ENCODE measurements around the gene MPHOSPH6. TPM values are rescaled to one million over a fixed set of nuclear protein-coding genes. Genes with fewer than 3 reads are reported as not detected.

MPHOSPH6 gene
- polyA plus RNA-seq, 1 experiment, result 3.9 TPM

DNA sequence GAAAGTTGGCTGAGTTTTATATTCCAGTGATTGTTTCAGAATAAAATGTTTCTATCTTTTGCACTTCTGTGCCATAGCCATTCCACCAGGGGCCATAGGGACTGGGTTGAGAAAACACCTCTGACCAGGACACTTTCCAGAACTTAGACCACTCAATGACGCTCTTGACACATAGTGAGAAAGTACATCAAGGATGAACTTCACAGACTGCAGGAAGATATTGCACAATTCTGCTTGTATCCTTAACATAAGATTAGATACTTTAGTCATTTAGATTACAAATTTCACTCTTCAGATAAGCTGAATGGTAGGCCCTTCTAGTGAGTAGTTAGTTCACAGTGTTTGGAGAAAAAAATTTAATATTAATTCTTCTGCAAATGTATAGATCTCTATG is 13.0 kb upstream of the MPHOSPH6 start:
- Histone ChIP-seq H3K27me3 (ENCODE audit: control insufficient read depth, insufficient read depth, low read length) (peaks cover 2% of the 10 kb centered on the region), H3K36me3 (ENCODE audit: control insufficient read depth, insufficient read depth, low read length) (no peaks in the 10 kb centered on the region), H3K4me3 (ENCODE audit: low read depth, low read length) (no peak overlapping the region)
- TF ChIP-seq, protein P1, sequence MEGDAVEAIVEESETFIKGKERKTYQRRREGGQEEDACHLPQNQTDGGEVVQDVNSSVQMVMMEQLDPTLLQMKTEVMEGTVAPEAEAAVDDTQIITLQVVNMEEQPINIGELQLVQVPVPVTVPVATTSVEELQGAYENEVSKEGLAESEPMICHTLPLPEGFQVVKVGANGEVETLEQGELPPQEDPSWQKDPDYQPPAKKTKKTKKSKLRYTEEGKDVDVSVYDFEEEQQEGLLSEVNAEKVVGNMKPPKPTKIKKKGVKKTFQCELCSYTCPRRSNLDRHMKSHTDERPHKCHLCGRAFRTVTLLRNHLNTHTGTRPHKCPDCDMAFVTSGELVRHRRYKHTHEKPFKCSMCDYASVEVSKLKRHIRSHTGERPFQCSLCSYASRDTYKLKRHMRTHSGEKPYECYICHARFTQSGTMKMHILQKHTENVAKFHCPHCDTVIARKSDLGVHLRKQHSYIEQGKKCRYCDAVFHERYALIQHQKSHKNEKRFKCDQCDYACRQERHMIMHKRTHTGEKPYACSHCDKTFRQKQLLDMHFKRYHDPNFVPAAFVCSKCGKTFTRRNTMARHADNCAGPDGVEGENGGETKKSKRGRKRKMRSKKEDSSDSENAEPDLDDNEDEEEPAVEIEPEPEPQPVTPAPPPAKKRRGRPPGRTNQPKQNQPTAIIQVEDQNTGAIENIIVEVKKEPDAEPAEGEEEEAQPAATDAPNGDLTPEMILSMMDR (IDR thresholded peaks at IDR 0.05; ENCODE audit: insufficient read depth, low read depth, low read length), result no peak
- DNase-seq (ENCODE audit: low read depth), result no peak
- CTCF ChIA-PET, result no interaction called here
- POLR2A ChIA-PET, result no interaction called here

DNA sequence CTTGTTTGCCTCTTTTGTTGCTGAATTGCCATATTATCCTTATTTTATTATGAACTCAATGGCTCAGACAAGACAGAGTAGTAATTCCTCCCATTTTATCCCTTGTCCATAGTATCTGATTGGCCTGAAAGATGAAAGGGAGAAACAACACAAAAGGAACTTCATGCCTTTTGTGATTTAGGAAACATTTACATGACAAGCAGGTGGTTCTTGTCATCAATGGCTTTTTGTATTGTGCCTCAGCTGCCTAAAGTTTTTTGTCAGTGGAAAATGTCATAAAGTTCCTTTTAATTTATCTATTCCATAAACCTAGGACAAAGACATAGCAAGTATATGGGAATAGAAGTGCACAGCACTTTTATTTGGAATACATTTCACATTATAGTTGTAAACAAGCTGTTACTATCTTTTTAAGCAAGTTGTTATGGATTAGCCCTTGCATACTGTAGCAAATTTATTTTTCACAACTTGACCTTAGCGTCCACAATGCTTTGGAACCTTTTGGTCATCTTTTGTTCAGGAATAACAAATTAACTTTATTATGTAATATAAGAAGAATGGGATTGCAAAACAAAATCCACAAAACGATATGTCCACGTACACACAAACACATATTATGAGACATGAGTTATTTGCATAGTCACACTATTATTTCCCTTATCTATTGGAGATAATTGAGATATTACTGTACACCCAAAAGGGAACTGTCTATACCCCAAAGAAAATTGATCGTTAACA is 12.4 kb upstream of the MPHOSPH6 start:
- TF ChIP-seq, protein P1 (IDR thresholded peaks at IDR 0.05; ENCODE audit: insufficient read depth, low read depth, low read length), result no peak
- peaks cover 2% of the 10 kb centered on the region for H3K27me3 ChIP-seq (ENCODE audit: control insufficient read depth, insufficient read depth, low read length)
- ChIA-PET CTCF (no interaction called here), POLR2A (no interaction called here)
- no peak overlapping the region for H3K4me3 ChIP-seq (ENCODE audit: low read depth, low read length)
- no peak for DNase-seq (ENCODE audit: low read depth)
- no peaks in the 10 kb centered on the region for H3K36me3 ChIP-seq (ENCODE audit: control insufficient read depth, insufficient read depth, low read length)

DNA sequence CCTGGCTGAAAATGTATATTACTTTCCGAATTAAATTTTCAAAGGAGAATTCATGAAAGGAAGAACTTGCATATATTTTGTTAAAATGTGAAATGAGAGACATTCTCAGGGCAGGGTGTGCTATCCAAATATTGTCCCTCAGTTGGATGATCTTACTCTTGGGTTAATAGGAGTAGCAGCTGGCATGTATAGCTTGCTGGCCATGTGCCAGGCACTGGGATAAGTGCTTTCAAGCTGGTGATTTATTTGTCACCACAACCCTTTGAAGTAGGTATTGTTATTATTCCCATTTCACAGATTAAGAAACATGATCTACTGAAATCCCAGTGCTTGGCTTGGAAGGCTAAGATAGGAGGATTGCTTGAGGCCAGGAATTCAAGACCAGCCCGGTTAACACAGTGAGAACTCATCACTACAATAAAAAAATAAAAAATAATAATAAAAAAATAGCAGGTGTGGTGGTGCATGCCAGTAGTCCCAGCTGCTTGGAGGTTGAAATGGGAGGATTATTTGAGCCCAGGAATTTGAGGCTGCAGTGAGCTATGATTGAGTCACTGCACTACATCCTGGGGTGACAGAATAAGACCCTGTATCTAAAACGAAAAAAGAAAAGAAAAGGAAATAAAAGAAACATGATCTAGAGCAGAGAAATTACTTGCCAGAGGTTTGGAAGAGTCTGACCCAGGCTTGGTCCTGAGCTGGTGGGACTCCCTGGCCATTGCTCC is 11.6 kb upstream of the MPHOSPH6 start:
- no peak for DNase-seq (ENCODE audit: low read depth)
- H3K27me3 ChIP-seq (ENCODE audit: control insufficient read depth, insufficient read depth, low read length), result peaks cover 2% of the 10 kb centered on the region
- H3K36me3 ChIP-seq (ENCODE audit: control insufficient read depth, insufficient read depth, low read length), result no peaks in the 10 kb centered on the region
- no peak overlapping the region for H3K4me3 ChIP-seq (ENCODE audit: low read depth, low read length)
- TF ChIP-seq, protein P1 (IDR thresholded peaks at IDR 0.05; ENCODE audit: insufficient read depth, low read depth, low read length), result no peak
- CTCF ChIA-PET, result no interaction called here
- POLR2A ChIA-PET, result no interaction called here

GRCh38 chr16:82178352-82178751 is 8.3 kb upstream of the MPHOSPH6 start:
- Histone ChIP-seq H3K4me3 (ENCODE audit: low read depth, low read length) (no peak overlapping the region), H3K27me3 (ENCODE audit: control insufficient read depth, insufficient read depth, low read length) (peaks cover 2% of the 10 kb centered on the region), H3K36me3 (ENCODE audit: control insufficient read depth, insufficient read depth, low read length) (no peaks in the 10 kb centered on the region)
- TF ChIP-seq, protein P1 (IDR thresholded peaks at IDR 0.05; ENCODE audit: insufficient read depth, low read depth, low read length), result no peak
- CTCF ChIA-PET, result no interaction called here
- DNase-seq (ENCODE audit: low read depth), result no peak
- POLR2A ChIA-PET, result no interaction called here

DNA sequence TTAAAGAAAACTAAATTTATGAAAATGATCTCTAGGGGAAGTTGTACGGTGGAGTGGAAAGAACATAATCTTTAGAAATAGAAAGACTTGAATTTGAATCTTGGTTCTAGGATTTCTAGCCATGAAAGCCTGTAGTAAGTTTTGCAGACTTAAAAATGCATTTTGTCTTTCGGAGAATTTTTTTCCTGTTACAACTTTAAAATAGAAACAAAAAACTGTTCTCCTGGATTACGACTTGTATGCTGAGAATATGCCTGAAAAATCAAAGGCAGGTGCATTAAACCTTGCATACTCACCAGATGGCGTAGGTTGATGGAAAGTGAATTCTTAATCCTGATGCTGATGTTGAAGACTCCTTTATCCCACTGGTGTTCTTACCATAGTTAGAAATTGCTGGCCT is 7.5 kb upstream of the MPHOSPH6 start:
- TF ChIP-seq, protein P1 (IDR thresholded peaks at IDR 0.05; ENCODE audit: insufficient read depth, low read depth, low read length), result no peak
- POLR2A ChIA-PET, result no interaction called here
- DNase-seq (ENCODE audit: low read depth), result no peak
- CTCF ChIA-PET, result no interaction called here
- Histone ChIP-seq H3K36me3 (ENCODE audit: control insufficient read depth, insufficient read depth, low read length) (no peaks in the 10 kb centered on the region), H3K27me3 (ENCODE audit: control insufficient read depth, insufficient read depth, low read length) (peaks cover 2% of the 10 kb centered on the region), H3K4me3 (ENCODE audit: low read depth, low read length) (no peak overlapping the region)
